Fibroblast of lung (primary cell): ENCODE data around the gene ARMCX2.
"Not testable (repeated sequence)": the region's sequence is repeated elsewhere in the genome, so short reads cannot be mapped to it uniquely, and the experiment has no call there.

Experiments used
- EZH2 ChIP-seq: IDR thresholded peaks from 2 replicates; pipeline ENCODE4 v1.5.1; 2012; ENCODE audit warnings: low read length, control low read depth, mild to moderate bottlenecking; ENCODE audit errors: missing control alignments
- TF ChIP-seq, protein P1 (sequence below), 2 donors: IDR thresholded peaks in 1 of 2; conservative IDR thresholded peaks in 1 of 2; 1 replicate in 1 of 2; 2 replicates in 1 of 2; pipeline ENCODE4 v1.5.1; 2011 to 2012; ENCODE audit warnings: low read length in 2 of 2, control low read depth in 1 of 2, inconsistent platforms in 1 of 2, low read depth in 1 of 2, mild to moderate bottlenecking in 1 of 2

DNA sequence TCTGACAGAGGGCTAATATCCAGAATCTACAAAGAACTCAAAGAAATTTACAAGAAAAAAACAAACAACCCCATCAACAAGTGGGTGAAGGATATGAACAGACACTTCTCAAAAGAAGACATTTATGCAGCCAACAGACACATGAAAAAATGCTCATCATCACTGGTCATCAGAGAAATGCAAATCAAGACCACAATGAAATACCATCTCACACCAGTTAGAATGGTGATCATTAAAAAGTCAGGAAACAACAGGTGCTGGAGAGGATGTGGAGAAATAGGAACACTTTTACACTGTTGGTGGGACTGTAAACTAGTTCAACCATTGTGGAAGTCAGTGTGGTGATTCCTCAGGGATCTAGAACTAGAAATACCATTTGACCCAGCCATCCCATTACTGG, 11.9 kb downstream of the ARMCX2 start:
- TF ChIP-seq, protein P1, sequence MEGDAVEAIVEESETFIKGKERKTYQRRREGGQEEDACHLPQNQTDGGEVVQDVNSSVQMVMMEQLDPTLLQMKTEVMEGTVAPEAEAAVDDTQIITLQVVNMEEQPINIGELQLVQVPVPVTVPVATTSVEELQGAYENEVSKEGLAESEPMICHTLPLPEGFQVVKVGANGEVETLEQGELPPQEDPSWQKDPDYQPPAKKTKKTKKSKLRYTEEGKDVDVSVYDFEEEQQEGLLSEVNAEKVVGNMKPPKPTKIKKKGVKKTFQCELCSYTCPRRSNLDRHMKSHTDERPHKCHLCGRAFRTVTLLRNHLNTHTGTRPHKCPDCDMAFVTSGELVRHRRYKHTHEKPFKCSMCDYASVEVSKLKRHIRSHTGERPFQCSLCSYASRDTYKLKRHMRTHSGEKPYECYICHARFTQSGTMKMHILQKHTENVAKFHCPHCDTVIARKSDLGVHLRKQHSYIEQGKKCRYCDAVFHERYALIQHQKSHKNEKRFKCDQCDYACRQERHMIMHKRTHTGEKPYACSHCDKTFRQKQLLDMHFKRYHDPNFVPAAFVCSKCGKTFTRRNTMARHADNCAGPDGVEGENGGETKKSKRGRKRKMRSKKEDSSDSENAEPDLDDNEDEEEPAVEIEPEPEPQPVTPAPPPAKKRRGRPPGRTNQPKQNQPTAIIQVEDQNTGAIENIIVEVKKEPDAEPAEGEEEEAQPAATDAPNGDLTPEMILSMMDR (conservative IDR thresholded peaks at IDR 0.05 in 1 of 2, IDR thresholded peaks at IDR 0.05 in 1 of 2; ENCODE audit: low read depth in 1 of 2, low read length in 2 of 2) = not testable (repeated sequence)
- TF ChIP-seq EZH2 = not testable (repeated sequence)
